ENCODE results near the gene SMIM36.
"Not testable (repeated sequence)": the region's sequence is repeated elsewhere in the genome, so short reads cannot be mapped to it uniquely, and the experiment has no call there.

Gene SMIM36

GRCh38 chr17:55510986-55511721, at the start of gene SMIM36:
Gene SMIM36, minus strand, starts transcription at chr17:55511452.
- DNase-seq (ENCODE audit: low spot score): peak; percentile 48

DNA sequence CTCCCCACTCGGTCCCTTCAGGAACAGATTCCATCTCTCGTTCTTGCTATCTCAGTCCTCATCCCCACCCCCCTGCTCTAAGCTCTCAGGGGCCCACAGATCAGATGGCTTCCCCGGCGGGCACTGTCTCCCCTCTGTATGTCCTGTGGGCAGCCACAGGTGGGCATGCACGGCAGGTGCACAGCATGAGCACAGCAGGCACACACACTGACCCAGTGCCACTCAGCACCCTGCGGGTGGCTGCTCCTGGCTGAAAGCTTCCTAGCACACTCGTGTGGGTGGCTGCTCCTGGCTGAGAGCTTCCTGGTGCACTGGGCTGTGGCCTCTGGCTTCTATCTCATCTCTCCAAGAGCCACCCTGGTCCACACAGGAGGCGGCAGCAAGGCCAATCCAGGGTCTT, 44.5 kb upstream of the SMIM36 start:
- no peak for DNase-seq (ENCODE audit: low spot score)

GRCh38 chr17:55549140-55549539, 37.9 kb upstream of the SMIM36 start:
- DNase-seq (ENCODE audit: low spot score): no peak

- peak; percentile 29 for DNase-seq (ENCODE audit: low spot score)
Measured at GRCh38 chr17:55546991-55547664, 35.9 kb upstream of the SMIM36 start.

GRCh38 chr17:55546481-55546880, 35.2 kb upstream of the SMIM36 start:
- DNase-seq (ENCODE audit: low spot score): no peak

- no peak for DNase-seq (ENCODE audit: low spot score)
Measured at GRCh38 chr17:55545806-55546205, 34.6 kb upstream of the SMIM36 start.

- DNase-seq (ENCODE audit: low spot score): no peak
Measured at GRCh38 chr17:55543709-55544108, 32.5 kb upstream of the SMIM36 start.

- DNase-seq (ENCODE audit: low spot score): no peak
Measured at GRCh38 chr17:55540414-55541091, 29.3 kb upstream of the SMIM36 start.

DNA sequence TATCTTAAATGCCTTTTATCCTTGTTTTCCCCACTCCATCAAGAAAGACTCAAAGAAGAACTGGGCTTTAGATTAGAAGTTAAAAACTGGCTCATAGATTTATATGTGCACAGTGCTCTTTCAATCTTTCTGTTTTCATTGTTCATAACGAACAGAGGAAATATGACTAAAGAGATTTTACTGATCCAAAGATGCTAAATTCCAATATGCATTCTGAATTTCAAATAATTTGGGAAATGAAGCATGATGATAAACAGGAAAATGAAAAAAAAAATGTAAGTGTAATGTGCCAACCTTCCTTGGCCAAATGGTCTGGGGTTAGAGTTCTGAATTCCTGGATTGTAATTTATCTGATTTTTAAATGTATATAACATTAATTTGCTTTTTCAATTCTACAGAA, 25.0 kb upstream of the SMIM36 start:
- DNase-seq (ENCODE audit: low spot score): no peak

DNA sequence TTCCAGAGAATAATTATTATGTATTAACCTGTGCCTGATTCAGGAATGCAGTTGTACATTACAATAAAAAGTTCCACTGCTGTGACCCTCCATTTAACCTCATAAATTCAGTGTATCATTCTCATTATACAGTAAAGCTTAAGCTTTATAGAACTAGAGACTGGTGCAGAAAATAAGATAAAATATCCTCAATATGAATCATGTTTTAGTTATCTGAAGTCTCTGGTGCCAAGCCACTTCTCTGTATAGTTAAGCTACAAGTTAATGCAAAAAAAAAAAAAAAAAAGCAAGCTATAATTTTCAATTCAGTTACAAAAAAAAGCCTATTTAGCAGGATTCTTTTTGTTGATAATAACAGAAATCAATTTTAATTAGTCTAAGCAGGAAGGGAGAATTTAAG, 22.4 kb upstream of the SMIM36 start:
- no peak for DNase-seq (ENCODE audit: low spot score)

DNA sequence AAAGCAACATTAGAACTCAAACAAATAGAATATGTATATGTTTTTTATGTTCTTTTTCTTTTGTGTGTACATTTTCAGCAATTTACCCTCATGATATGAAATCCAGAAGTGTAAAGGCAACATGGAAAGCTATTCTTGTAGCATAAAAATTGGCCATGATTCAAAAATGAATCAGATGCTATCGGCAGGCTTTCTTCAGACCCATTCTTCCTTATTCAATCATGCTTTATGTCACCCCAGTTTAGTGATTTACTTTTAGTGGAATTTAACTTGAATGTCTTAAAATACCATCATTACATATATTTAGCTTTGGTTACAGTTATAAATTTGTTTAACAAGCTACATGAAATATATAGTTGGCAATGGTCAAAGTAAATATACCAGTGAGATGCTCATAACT, 21.4 kb upstream of the SMIM36 start:
- DNase-seq (ENCODE audit: low spot score): no peak

DNA sequence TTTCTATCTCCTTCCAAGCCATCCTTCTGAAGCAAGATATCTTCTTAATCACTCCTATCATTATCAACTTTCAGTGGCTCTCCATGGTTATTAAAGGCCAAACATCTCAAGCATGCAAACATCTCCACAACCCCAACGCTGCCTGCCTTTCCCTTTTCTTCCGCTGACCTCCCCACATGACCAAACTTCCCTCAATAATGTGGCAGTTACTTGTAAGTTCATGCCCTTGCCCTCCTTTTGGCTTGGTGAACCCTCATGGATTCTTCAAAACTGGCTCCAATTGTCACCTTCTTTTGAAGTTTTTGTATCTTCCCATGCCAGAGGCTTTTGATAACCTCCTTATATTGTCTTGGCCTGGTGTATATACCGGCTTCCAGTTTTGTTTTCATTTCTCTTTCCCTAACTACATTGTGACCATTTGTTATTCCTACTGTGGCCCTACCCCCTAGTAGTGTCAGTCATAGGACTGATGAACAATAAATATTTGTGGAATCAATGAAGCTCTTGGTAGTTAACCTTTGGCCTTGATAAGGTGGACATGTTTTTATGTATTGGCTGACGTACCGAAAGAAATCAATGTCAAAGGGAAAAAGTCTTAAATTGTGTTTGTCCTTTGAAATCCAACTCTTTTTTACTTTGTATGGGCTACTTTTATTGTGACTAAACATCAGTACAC, 19.9 kb upstream of the SMIM36 start:
- DNase-seq (ENCODE audit: low spot score): no peak

DNA sequence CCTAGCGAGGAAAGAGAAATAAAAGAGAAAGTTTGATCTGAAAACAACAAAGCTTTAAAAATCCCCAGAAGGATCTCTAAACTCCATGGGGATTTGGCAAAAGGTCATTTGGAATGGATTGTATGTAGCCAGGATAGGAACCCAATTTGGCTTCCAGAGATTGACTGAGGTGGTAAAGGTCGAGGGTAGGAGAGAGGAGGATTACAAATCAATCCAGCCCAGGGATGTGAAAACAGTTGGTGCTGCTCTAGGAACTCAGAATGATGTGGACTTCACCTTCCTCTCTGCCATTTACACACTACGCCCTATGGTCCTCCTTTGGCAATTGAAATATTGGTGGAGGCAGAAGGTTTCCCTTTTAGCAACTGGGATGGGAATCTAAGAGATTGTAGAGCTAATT, 18.8 kb upstream of the SMIM36 start:
- no peak for DNase-seq (ENCODE audit: low spot score)

DNA sequence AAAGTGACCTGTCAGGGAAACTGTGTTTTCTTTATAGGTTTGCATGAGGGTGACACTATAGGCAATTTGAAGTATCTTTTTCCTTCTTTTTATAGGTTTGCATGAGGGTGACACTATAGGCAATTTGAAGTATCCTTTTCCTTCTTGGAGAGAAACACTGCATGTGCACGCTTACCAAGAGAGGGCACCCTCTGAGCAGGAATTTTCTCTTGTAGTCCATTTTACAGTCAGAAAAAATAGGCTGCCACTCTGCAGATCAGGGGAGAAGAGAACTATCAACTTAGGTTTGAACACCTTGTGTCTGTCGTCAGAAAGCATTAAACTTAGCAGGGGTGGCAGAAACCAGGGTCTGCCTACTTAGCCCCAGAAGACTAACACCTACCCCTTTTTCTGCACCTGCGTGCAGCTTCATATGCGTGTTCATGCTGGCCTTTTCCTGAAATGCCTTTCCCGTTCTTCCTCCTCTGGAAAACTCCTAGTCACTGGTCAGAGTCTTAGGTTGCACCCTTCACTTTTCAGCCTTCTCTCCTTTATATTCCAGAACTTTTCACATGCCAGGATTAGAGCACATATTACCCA, 16.4 kb upstream of the SMIM36 start:
- DNase-seq (ENCODE audit: low spot score): peak; percentile 29

- no peak for DNase-seq (ENCODE audit: low spot score)
Measured at GRCh38 chr17:55524440-55525220, 13.4 kb upstream of the SMIM36 start.

- DNase-seq (ENCODE audit: low spot score): not testable (repeated sequence)
Measured at GRCh38 chr17:55523032-55523431, 11.8 kb upstream of the SMIM36 start.

DNA sequence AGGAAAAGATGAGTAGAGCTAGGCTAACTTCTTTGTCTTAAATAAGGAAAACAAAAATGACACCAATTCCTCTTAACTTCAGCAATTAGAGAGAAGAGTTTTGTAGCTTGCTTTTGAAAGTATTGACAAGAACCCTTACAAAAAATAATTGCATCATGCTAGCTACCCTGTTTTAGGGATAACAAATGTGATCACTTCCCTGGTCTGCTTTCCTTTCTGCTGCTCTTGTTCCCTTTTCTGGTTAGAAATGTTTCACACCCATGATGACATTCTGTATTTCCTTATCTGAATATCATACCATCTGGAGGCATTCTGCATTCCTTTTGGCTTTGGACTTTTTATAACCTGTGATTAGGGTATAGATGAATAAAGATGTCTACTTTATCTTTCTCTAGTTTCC, 9.9 kb upstream of the SMIM36 start:
- no peak for DNase-seq (ENCODE audit: low spot score)

DNA sequence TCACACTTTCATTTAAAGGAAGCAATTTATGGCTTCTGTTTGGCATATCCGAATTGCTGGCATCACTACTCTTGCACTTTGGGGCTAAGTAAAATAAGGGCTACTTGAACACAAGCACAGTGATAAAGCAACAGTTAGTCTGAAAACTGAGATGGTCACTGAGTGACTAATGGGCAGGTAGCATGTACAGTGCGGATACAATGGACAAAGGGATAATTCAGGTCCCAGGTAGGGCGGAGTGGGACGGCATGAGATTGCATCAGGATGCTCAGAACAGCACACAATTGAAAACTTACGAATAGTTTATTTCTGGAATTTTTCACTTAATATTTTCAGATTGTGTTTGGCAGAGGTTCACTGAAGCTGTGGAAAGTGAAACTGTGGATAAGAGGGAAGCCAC, 9.2 kb upstream of the SMIM36 start:
- no peak for DNase-seq (ENCODE audit: low spot score)

DNA sequence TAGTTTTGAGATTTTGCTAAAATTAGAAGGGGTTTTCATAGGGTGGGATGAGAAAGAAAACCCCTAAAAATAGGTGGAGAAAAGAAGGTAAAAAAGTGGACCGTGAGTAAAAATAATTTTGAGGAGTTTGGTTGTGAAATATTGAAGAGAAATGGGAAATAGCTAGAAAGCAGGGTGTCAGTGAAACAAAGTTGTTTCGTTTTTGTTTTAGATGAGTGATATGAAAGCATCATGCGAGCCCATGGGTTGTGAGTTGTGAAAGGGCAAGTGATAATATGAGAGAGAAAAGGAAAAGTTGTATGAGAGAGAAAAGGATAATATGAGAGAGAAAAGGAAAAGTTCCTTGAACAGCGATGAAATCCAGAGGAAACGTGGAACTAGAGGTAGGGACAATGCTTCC, 7.3 kb upstream of the SMIM36 start:
- no peak for DNase-seq (ENCODE audit: low spot score)

- DNase-seq (ENCODE audit: low spot score): peak; percentile 71
Measured at GRCh38 chr17:55513885-55514590, 2.8 kb upstream of the SMIM36 start.

DNA sequence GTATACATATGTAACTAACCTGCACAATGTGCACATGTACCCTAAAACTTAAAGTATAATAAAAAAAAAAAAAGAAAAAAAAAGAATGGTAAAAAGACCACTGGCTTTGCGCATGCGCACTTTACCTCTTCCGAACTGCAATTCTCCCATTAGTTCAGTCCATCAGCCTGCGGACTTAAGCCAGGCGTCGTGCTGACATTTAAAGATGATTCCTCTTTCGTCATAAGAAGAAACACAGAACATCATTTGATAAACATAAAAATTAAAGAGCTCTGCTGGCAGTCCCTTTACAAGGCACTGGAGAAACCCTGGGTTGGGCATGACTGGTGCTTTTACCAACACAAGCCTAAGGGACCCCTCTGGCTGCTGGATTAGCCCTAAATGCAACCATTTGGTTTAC, 3.6 kb downstream of the SMIM36 start:
- not testable (repeated sequence) for DNase-seq (ENCODE audit: low spot score)
